GM21360 (cell line): ENCODE results near the gene ABHD18.
"Not testable (repeated sequence)": the region's sequence is repeated elsewhere in the genome, so short reads cannot be mapped to it uniquely, and the experiment has no call there.

ENCODE experiments used
- ATAC-seq: cut with Tn5 transposase; IDR thresholded peaks from one replicate; pipeline ENCODE4 v1.9.1; 2021; ENCODE audit warnings: mild to moderate bottlenecking, moderate library complexity; ENCODE audit not compliant: unreplicated experiment

Gene ABHD18

DNA sequence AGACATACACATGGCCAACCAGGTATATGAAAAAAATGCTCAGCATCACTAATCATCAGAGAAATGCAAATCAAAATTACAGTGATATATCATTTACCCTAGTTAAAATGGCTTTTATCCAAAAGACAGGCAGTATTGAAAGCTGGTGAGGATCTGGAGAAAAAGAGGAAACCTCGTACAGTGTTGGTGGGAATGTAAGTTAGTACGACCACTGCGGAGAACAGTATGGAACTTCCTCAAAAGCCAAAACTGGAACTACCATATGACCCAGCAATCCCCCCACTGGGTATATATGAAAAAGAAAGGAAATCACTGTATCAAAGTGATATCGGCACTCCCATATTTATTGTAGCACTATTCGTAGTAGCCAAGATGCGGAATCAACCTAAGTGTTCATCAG is 23.4 kb downstream of the ABHD18 start:
- ATAC-seq: no peak

DNA sequence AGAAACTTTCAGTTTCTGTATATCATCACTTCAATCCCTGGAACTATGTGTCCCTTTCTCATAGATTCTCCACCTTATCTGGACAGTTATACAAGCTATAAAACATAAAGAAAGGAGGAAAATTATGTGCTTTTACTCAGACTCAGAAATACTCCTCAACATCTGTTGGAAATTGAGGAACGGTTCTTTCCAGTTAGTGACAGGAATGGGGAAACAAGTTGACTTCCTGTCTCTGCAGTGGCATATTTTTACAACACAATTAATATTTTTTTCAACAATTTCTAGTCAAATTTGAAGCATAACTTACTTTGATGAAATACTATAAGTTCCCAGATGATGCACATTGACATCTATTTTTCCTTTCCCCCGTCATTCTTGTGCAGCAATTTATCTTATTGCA is 27.9 kb downstream of the ABHD18 start:
- ATAC-seq: no peak

GRCh38 chr4:127995776-127996175 is 30.6 kb downstream of the ABHD18 start:
- no peak for ATAC-seq

- ATAC-seq: not testable (repeated sequence)
Measured at GRCh38 chr4:127996521-127996920, 31.3 kb downstream of the ABHD18 start.

GRCh38 chr4:127997534-127998388 is 32.6 kb downstream of the ABHD18 start:
- ATAC-seq: peak; percentile 99

- no peak for ATAC-seq
Measured at GRCh38 chr4:128006592-128006991, 41.4 kb downstream of the ABHD18 start.

DNA sequence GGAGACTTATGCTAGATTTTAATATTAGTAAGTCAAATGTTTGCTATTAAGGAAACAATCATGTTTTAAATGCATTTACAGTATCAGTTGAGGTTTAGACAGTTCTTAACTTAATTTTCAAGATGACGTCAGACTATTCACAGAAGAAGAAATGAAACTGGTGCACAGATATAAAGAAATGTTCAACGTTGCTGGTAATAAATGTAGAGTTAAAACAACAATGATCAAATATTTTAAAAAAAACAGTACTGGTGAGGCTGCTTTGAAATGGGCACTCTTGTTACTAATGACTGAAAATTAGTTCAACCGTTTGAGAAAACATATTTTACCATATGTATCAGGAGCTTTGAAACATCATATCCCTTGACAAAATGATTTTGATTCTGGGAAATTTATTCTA is 44.2 kb downstream of the ABHD18 start:
- ATAC-seq: no peak

DNA sequence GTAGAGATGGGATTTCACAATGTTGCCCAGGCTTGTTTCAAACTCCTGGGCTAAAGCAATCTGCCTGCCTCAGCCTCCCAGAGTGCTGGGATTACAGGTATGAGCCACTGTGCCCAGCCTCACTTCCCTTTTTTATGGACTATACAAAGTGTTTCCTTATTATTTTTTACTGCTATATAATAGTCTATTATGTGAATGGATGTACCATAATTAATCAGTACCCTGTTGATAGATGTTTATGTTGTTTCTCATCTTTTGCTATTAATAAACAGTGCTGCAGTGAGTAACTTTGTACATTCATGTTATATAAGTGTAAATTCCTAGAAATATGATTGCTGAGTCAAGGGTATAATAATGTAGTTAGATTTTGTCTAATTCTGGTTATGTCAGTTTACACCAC is 60.1 kb downstream of the ABHD18 start:
- no peak for ATAC-seq

GRCh38 chr4:128029907-128030306 is 64.7 kb downstream of the ABHD18 start:
- ATAC-seq: no peak

GRCh38 chr4:128031756-128032384 is 66.7 kb downstream of the ABHD18 start:
- ATAC-seq: no peak

DNA sequence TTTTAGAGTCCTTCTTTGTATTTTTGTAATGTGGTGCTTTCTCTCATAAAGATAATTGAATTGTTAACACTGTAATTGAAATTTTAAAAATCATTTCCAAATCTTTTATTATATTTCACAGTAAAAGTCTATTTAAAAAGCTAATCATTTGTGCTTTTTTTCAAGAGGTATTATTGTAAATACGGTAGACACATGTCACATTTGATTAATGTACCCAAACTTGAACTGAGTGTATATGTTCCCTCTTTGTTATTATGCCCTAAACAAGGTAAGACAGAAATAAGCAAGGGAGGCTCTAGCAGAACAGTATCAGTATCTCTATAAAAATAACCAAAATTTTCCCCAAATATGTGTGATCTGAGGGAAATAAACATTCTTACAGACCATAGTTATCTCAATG is 74.4 kb downstream of the ABHD18 start:
- ATAC-seq: no peak

DNA sequence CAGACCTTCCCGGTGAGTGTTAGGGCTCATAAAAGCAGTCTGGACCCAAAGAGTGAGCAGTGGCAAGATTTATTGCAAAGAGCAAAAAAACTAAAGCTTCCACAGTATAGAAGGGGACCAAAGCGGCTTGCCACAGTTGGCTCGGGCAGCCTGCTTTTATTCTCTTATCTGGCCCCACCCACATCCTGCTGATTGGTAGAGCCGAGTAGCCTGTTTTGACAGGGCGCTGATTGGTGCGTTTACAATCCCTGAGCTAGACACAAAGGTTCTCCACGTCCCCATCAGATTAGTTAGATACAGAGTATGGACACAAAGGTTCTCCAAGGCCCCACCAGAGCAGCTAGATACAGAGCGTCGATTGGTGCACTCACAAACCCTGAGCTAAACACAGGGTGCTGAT is 81.8 kb downstream of the ABHD18 start:
- not testable (repeated sequence) for ATAC-seq

GRCh38 chr4:128047514-128047913 is 82.3 kb downstream of the ABHD18 start:
- not testable (repeated sequence) for ATAC-seq

GRCh38 chr4:128051229-128051628 is 86.0 kb downstream of the ABHD18 start:
- ATAC-seq: not testable (repeated sequence)

GRCh38 chr4:128054907-128055306 is 89.7 kb downstream of the ABHD18 start:
- ATAC-seq: not testable (repeated sequence)

GRCh38 chr4:128055441-128056206 is 90.4 kb downstream of the ABHD18 start:
- not testable (repeated sequence) for ATAC-seq

DNA sequence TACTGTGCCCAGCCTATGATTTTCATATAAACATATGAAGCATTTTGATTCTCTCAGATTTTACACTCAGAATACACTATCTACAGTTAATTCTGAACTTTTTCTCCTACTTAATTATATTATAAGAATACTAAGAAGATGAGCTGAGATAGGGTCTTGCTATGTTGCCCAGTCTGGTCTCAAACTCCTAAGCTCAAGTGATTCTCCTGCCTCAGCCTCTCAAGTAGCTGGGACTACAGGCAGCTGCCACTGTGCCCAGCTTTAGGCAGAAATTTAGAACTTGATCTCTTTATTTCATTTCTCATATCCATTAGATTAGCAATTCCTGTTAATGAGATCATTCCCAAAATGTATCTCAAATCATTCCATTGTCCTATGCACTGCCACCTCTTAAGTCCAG is 91.2 kb downstream of the ABHD18 start:
- ATAC-seq: no peak

- ATAC-seq: no peak
Measured at GRCh38 chr4:128060121-128060698, 95.0 kb downstream of the ABHD18 start.

DNA sequence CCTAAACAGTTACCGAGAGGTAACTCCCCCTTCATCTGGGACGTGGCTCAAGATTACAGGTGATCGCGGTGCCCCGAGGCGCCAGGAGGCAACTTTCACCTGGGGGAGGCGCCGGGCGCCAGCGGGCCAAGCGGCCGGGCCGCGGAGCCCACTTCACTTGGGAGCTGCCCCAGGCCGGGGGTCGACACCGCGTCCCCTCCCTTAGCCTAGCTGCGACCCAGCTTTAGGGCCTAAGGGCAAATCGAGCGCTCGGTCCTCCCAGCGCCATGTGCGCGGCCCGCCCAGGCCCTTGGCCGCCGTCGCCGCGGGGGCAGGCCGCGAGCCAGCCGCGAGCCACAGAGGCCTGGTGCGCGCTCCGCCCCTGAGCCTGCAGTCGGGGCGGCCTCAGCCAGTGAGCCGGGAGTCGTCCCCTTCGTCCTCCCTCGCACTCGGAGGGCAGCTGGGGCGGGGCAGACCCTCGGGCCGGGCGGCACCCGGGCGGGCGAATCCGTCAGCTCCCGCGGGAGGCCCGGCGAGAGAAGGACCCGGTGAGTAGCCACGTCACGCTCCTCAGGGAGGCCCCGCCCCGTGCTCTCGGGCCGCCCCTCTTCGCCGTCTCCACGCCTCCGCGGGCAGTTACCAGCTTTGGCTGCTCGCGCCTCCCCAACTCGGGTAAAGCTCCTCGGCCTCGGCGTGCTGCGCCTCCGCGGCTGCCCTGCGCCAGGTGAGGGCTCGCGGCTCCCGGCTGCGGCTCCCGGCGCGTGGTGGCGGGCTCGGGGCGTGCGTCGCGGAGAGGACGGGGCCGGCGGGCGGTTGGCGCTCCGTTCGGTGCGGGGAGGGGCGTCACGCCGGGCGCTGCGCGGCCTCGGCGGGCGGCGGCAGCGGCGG is 95.7 kb downstream of the ABHD18 start, which contains the start of gene LARP1B:
TSS of gene LARP1B (plus strand) at position 614 of the 867 bp plus-strand sequence. CDS start 13,640 bp downstream, outside the sequence.
- ATAC-seq: peak; percentile 87
